DND-41 (cell line): Measurements from ENCODE around the gene ZRANB3.

Source experiments
- ATAC-seq: fragments of 200-7000 bp; cut with Tn5 transposase; 3 replicates; pipeline ENCODE4 v1.9.1; 2021; ENCODE audit warnings: low read depth; ENCODE audit not compliant: insufficient read depth
- DNase-seq: peaks from one replicate; pipeline ENCODE4 v3.0.0-alpha.2; 2020
- H2AFZ ChIP-seq: 2 replicates; pipeline ENCODE4 v1.6.0; 2012; ENCODE audit warnings: low read depth, low read length
- H3K27ac ChIP-seq: 2 replicates; pipeline ENCODE4 v1.5.1; 2012; ENCODE audit warnings: low read length, inconsistent platforms
- H3K27me3 ChIP-seq: fragments of 200-600 bp; sonication (generic); 2 replicates; pipeline ENCODE4 v1.6.0; 2012; ENCODE audit warnings: low read length, mild to moderate bottlenecking, inconsistent platforms; ENCODE audit not compliant: insufficient read depth, poor library complexity
- H3K36me3 ChIP-seq: 2 replicates; pipeline ENCODE4 v1.5.1; 2012; ENCODE audit warnings: low read length, inconsistent platforms; ENCODE audit not compliant: insufficient read depth
- H3K4me1 ChIP-seq: 2 replicates; pipeline ENCODE4 v1.5.1; 2012; ENCODE audit warnings: mild to moderate bottlenecking, low read length; ENCODE audit not compliant: insufficient read depth
- H3K4me2 ChIP-seq: 2 replicates; pipeline ENCODE4 v1.6.0; 2012; ENCODE audit warnings: mild to moderate bottlenecking, moderate library complexity, low read length, inconsistent platforms; ENCODE audit not compliant: insufficient read depth
- H3K4me3 ChIP-seq, 2 experiments: fragments of 200-600 bp in 1 of 2; shearing (Covaris generic) in 1 of 2; 2 replicates each; pipeline ENCODE4 v1.5.1; 2012 to 2016; ENCODE audit warnings: inconsistent platforms in 2 of 2, low read length in 2 of 2, mild to moderate bottlenecking in 2 of 2, low read depth in 1 of 2, moderate library complexity in 1 of 2
- H3K79me2 ChIP-seq: 2 replicates; pipeline ENCODE4 v1.6.0; 2012; ENCODE audit warnings: low read length, inconsistent platforms; ENCODE audit not compliant: insufficient read depth
- H3K9ac ChIP-seq: 2 replicates; pipeline ENCODE4 v1.6.0; 2012; ENCODE audit warnings: low read depth, mild to moderate bottlenecking, inconsistent platforms, low read length, moderate library complexity
- H3K9me3 ChIP-seq: 2 replicates; pipeline ENCODE4 v1.5.1; 2012; ENCODE audit warnings: low read length, moderate library complexity, mild to moderate bottlenecking, inconsistent platforms; ENCODE audit not compliant: insufficient read depth, severe bottlenecking
- H4K20me1 ChIP-seq: 2 replicates; pipeline ENCODE4 v1.6.0; 2012; ENCODE audit warnings: low read length; ENCODE audit not compliant: insufficient read depth
- CTCF ChIP-seq: IDR thresholded peaks from 2 replicates; pipeline ENCODE4 v1.5.1; 2012; ENCODE audit warnings: borderline replicate concordance, low read length, moderate library complexity, mild to moderate bottlenecking; ENCODE audit not compliant: poor library complexity, severe bottlenecking; ENCODE audit errors: extremely low read depth
- EZH2 ChIP-seq: IDR thresholded peaks from 3 replicates; pipeline ENCODE4 v1.6.1; 2012; ENCODE audit warnings: borderline replicate concordance, low read depth, mild to moderate bottlenecking, moderate library complexity, low read length, inconsistent platforms; ENCODE audit not compliant: severe bottlenecking

ZRANB3 gene

GRCh38 chr2:135327146-135327545 is 203.9 kb downstream of the ZRANB3 start:
- no peaks in the 10 kb centered on the region for H4K20me1 ChIP-seq
- no peak overlapping the region for H3K4me2 ChIP-seq
- H2AFZ ChIP-seq, result no peak overlapping the region
- no peak overlapping the region for H3K9ac ChIP-seq
- ATAC-seq (no peak), DNase-seq (no peak)
- H3K4me3 ChIP-seq, result no peak overlapping the region
- H3K9me3 ChIP-seq, result no peaks in the 10 kb centered on the region
- H3K36me3 ChIP-seq, result no peaks in the 10 kb centered on the region
- no peaks in the 10 kb centered on the region for H3K79me2 ChIP-seq
- no peak for TF ChIP-seq EZH2
- no peak for TF ChIP-seq CTCF
- no peaks in the 10 kb centered on the region for H3K4me1 ChIP-seq
- no peak overlapping the region for H3K27ac ChIP-seq
- H3K27me3 ChIP-seq, result no peaks in the 10 kb centered on the region

- Histone ChIP-seq H3K79me2 (no peaks in the 10 kb centered on the region), H3K9ac (no peak overlapping the region), H4K20me1 (no peaks in the 10 kb centered on the region), H3K4me2 (no peak overlapping the region), H3K36me3 (no peaks in the 10 kb centered on the region), H3K27ac (no peak overlapping the region), H3K9me3 (no peaks in the 10 kb centered on the region), H3K27me3 (no peaks in the 10 kb centered on the region), H3K4me3 (no peak overlapping the region), H3K4me1 (no peaks in the 10 kb centered on the region), H2AFZ (no peak overlapping the region)
- no peak for TF ChIP-seq CTCF
- no peak for TF ChIP-seq EZH2
- ATAC-seq, result no peak
- no peak for DNase-seq
Observed at GRCh38 chr2:135320465-135321355, 210.3 kb downstream of the ZRANB3 start.

- H3K9me3 ChIP-seq, result no peaks in the 10 kb centered on the region
- no peaks in the 10 kb centered on the region for H3K36me3 ChIP-seq
- no peak for DNase-seq
- no peak overlapping the region for H3K4me2 ChIP-seq
- no peaks in the 10 kb centered on the region for H3K27me3 ChIP-seq
- ATAC-seq, result no peak
- no peak overlapping the region for H3K27ac ChIP-seq
- no peaks in the 10 kb centered on the region for H4K20me1 ChIP-seq
- H3K4me3 ChIP-seq, result no peak overlapping the region
- no peak overlapping the region for H2AFZ ChIP-seq
- H3K4me1 ChIP-seq, result no peaks in the 10 kb centered on the region
- H3K9ac ChIP-seq, result no peak overlapping the region
- no peaks in the 10 kb centered on the region for H3K79me2 ChIP-seq
- TF ChIP-seq CTCF, result no peak
- no peak for TF ChIP-seq EZH2
Observed at GRCh38 chr2:135318808-135319207, 212.2 kb downstream of the ZRANB3 start.
